ENCODE measurements around the gene MPV17. TPM values are rescaled to one million over a fixed set of nuclear protein-coding genes. Genes with fewer than 3 reads are reported as not detected.

Gene MPV17
- total and polyA plus RNA-seq, 2 of the 13 experiments (the other 11 are each of a cell fraction or from before 2014, with no cell fraction given): 48.9 to 129 TPM

DNA sequence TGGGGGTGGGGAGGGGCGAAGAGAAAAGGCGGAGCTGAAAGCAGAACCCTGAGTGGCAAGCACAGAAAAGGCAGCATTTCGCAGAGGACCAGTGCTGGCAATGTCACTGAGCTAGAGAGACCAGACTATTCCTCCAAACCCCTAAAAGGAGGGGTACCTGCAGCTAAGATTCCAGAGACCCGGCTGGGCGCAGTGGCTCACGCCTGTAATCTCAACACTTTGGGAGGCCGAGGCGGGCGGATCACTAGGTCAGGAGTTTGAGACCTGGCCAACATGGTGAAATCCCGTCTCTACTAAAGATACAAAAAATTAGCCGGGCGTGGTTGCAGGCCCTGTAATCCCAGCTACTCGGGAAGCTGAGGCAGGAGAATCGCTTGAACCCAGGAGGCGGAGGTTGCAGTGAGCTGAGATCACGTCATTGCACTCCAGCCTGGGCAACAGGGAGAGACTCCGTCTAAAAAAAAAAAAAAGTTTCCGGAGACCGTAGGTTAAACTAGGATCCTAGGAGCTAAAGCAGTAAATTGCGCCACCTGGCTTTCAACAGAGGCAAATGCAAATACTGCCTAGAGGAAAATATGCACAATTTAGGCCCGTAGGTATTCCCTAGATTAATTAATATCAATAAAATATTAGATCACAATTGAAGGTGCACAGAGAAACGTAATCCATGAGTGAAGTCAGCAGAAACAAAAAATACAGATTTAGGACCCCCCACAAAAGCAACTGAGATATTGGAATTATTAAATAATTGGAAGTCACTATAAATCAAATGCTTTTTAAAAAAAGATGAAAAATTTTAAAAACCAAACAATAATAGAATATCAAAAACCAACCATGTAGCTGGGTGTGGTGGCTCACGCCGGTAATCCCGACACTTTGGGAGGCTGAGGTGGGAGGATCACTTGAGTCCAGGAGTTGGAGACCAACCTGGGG lies 19.5 kb downstream of the MPV17 start (continued):
- TF ChIP-seq ZNF775 (CRISPR knock-in tag; IDR thresholded peaks at IDR 0.05; ENCODE audit: borderline replicate concordance): peak; percentile 22; the same call in 1 of the 2 replicates
- no peak for TF ChIP-seq ZNF446 (CRISPR knock-in tag; IDR thresholded peaks at IDR 0.05)
- no peak for TF ChIP-seq ZNF275 (CRISPR knock-in tag; IDR thresholded peaks at IDR 0.05; ENCODE audit: borderline replicate concordance)
- no peak for TF ChIP-seq ARNT2 (CRISPR knock-in tag; IDR thresholded peaks at IDR 0.05; ENCODE audit: low read depth)
- TF ChIP-seq ZBTB38 (CRISPR knock-in tag; IDR thresholded peaks at IDR 0.05): no peak
- no peak; the same call in 1 of the 2 replicates for TF ChIP-seq GMEB1 (CRISPR knock-in tag; IDR thresholded peaks at IDR 0.05; ENCODE audit: borderline replicate concordance)
- no peak for TF ChIP-seq IRF1 (CRISPR knock-in tag; IDR thresholded peaks at IDR 0.05; ENCODE audit: low read depth)
- TF ChIP-seq ATF1 (CRISPR knock-in tag; IDR thresholded peaks at IDR 0.05): no peak
- no peak for TF ChIP-seq NFIB (CRISPR knock-in tag; IDR thresholded peaks at IDR 0.05; ENCODE audit: borderline replicate concordance)
- TF ChIP-seq RFX1 (IDR thresholded peaks at IDR 0.05): no peak
- TF ChIP-seq MXI1 (IDR thresholded peaks at IDR 0.05; ENCODE audit: borderline replicate concordance, low read depth, low read length): 0 out of 3 replicates have a peak, but pooled peaks have one; percentile 26
- TF ChIP-seq, protein P1, sequence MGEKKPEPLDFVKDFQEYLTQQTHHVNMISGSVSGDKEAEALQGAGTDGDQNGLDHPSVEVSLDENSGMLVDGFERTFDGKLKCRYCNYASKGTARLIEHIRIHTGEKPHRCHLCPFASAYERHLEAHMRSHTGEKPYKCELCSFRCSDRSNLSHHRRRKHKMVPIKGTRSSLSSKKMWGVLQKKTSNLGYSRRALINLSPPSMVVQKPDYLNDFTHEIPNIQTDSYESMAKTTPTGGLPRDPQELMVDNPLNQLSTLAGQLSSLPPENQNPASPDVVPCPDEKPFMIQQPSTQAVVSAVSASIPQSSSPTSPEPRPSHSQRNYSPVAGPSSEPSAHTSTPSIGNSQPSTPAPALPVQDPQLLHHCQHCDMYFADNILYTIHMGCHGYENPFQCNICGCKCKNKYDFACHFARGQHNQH (CRISPR knock-in tag; IDR thresholded peaks at IDR 0.05): no peak; the same call in 1 of the 2 replicates
- TF ChIP-seq ZNF281 (CRISPR knock-in tag; IDR thresholded peaks at IDR 0.05; ENCODE audit: borderline replicate concordance): no peak
- TF ChIP-seq BCL6 (CRISPR knock-in tag; IDR thresholded peaks at IDR 0.05): no peak
- TF ChIP-seq, protein P2, sequence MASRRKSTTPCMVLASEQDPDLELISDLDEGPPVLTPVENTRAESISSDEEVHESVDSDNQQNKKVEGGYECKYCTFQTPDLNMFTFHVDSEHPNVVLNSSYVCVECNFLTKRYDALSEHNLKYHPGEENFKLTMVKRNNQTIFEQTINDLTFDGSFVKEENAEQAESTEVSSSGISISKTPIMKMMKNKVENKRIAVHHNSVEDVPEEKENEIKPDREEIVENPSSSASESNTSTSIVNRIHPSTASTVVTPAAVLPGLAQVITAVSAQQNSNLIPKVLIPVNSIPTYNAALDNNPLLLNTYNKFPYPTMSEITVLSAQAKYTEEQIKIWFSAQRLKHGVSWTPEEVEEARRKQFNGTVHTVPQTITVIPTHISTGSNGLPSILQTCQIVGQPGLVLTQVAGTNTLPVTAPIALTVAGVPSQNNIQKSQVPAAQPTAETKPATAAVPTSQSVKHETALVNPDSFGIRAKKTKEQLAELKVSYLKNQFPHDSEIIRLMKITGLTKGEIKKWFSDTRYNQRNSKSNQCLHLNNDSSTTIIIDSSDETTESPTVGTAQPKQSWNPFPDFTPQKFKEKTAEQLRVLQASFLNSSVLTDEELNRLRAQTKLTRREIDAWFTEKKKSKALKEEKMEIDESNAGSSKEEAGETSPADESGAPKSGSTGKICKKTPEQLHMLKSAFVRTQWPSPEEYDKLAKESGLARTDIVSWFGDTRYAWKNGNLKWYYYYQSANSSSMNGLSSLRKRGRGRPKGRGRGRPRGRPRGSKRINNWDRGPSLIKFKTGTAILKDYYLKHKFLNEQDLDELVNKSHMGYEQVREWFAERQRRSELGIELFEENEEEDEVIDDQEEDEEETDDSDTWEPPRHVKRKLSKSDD (CRISPR knock-in tag; IDR thresholded peaks at IDR 0.05; ENCODE audit: low read depth): no peak
- TF ChIP-seq ZNF605 (CRISPR knock-in tag; IDR thresholded peaks at IDR 0.05): peak; percentile 79
- no peak for TF ChIP-seq ELF1 (CRISPR knock-in tag; IDR thresholded peaks at IDR 0.05)

Data from HepG2 (cell line).